ENCODE results near the gene ARHGAP26.

DNA sequence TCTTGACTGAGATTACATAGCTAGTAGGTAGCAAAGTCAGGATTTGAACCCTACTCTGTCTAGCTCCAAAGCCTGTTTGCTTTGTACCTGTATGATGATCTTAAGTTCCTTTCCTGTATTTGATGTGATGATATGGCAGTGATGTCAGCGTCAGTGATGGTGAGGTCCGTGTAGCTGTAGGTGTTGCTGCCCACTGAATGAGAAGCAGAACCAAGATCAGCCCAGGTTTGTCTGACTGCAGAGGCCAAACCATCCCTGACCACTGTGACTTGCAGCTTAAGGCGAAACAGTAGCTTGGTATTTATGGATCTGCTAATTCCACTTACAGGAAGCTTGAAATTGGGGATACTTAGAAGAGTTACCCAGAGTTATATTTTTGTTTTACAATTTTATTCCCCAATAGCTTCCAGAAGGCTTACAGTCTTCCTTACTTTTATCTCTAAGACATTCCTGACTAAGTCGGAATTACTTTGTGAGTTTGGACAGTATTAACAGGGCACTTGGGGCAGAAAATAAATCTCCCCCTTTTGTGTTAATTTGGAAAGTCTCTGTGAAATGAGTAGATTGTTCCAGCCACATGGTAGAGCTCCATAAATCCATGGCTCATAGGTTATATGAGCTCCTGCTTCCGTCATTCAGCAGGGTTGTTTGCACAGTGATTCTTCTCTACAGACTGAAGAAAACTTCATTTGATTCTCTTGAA is 359.9 kb downstream of the ARHGAP26 start:
- TF ChIP-seq, protein P1, sequence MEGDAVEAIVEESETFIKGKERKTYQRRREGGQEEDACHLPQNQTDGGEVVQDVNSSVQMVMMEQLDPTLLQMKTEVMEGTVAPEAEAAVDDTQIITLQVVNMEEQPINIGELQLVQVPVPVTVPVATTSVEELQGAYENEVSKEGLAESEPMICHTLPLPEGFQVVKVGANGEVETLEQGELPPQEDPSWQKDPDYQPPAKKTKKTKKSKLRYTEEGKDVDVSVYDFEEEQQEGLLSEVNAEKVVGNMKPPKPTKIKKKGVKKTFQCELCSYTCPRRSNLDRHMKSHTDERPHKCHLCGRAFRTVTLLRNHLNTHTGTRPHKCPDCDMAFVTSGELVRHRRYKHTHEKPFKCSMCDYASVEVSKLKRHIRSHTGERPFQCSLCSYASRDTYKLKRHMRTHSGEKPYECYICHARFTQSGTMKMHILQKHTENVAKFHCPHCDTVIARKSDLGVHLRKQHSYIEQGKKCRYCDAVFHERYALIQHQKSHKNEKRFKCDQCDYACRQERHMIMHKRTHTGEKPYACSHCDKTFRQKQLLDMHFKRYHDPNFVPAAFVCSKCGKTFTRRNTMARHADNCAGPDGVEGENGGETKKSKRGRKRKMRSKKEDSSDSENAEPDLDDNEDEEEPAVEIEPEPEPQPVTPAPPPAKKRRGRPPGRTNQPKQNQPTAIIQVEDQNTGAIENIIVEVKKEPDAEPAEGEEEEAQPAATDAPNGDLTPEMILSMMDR (IDR thresholded peaks at IDR 0.05; ENCODE audit: low read depth, low read length, missing input control), result no peak
- TF ChIP-seq SP1 (IDR thresholded peaks at IDR 0.05) (no peak), EGR1 (IDR thresholded peaks at IDR 0.05; ENCODE audit: low read depth in 2 of 2) (no peak), NR2F2 (IDR thresholded peaks at IDR 0.05) (no peak)

Data from liver (tissue), 3 donors.